WTC11 (cell line): ENCODE results near the gene TKT. TPM values are rescaled to one million over a fixed set of nuclear protein-coding genes. Genes with fewer than 3 reads are reported as not detected.

Experiments used
- CREM ChIP-seq: sonication (generic); formaldehyde crosslinking; IDR thresholded peaks from 2 replicates; pipeline ENCODE4 v1.8.1; 2022; ENCODE audit warnings: mild to moderate bottlenecking, missing genetic modification reagents, moderate library complexity
- ELF4 ChIP-seq: sonication (generic); formaldehyde crosslinking; IDR thresholded peaks from 2 replicates; pipeline ENCODE4 v1.8.1; 2022; ENCODE audit warnings: low read depth, mild to moderate bottlenecking, moderate library complexity, missing genetic modification reagents
- EMX1 ChIP-seq: fragments of 250-450 bp; sonication (Bioruptor Pico); IDR thresholded peaks from 2 replicates; pipeline ENCODE4 v1.8.0; 2021; ENCODE audit warnings: mild to moderate bottlenecking
- ETV6 ChIP-seq: sonication (generic); formaldehyde crosslinking; IDR thresholded peaks from 2 replicates; pipeline ENCODE4 v1.8.1; 2022; ENCODE audit warnings: mild to moderate bottlenecking, missing genetic modification reagents
- FOXP1 ChIP-seq: sonication (generic); formaldehyde crosslinking; IDR thresholded peaks from 2 replicates; pipeline ENCODE4 v1.8.0; 2022; ENCODE audit warnings: missing genetic modification reagents, mild to moderate bottlenecking, moderate library complexity, borderline replicate concordance
- GABPB1 ChIP-seq: sonication (generic); formaldehyde crosslinking; IDR thresholded peaks from 2 replicates; pipeline ENCODE4 v1.8.1; 2023; ENCODE audit warnings: mild to moderate bottlenecking, missing genetic modification reagents
- GTF2I ChIP-seq: fragments of 250-450 bp; sonication (Bioruptor Pico); conservative IDR thresholded peaks from 2 replicates; pipeline ENCODE4 v1.4.0; 2021; ENCODE audit warnings: mild to moderate bottlenecking
- NFYB ChIP-seq: sonication (generic); formaldehyde crosslinking; conservative IDR thresholded peaks from 2 replicates; pipeline ENCODE4 v1.8.0; 2022; ENCODE audit warnings: low read depth, missing genetic modification reagents
- PRRX2 ChIP-seq: fragments of 250-450 bp; sonication (Bioruptor Pico); IDR thresholded peaks from 2 replicates; pipeline ENCODE4 v1.8.0; 2021; ENCODE audit warnings: mild to moderate bottlenecking
- RORB ChIP-seq: fragments of 250-450 bp; sonication (Bioruptor Pico); IDR thresholded peaks from 2 replicates; pipeline ENCODE4 v1.9.0; 2021; ENCODE audit warnings: mild to moderate bottlenecking
- SMAD4 ChIP-seq: sonication (generic); formaldehyde crosslinking; IDR thresholded peaks from 2 replicates; pipeline ENCODE4 v1.8.0; 2022; ENCODE audit warnings: mild to moderate bottlenecking, missing genetic modification reagents
- SP1 ChIP-seq: sonication (generic); formaldehyde crosslinking; conservative IDR thresholded peaks from 2 replicates; pipeline ENCODE4 v1.8.1; 2022; ENCODE audit warnings: missing genetic modification reagents
- TEAD4 ChIP-seq: sonication (generic); formaldehyde crosslinking; IDR thresholded peaks from 2 replicates; pipeline ENCODE4 v1.8.0; 2022; ENCODE audit warnings: mild to moderate bottlenecking, missing genetic modification reagents
- ZNF121 ChIP-seq: sonication (generic); formaldehyde crosslinking; IDR thresholded peaks from 2 replicates; pipeline ENCODE4 v1.8.0; 2023; ENCODE audit warnings: missing genetic modification reagents
- total RNA-seq: library from RNA; stranded (reverse); gene quantifications from 3 replicates; pipeline ENCODE4 v1.2.3, GENCODE V29; 2021
- TF ChIP-seq, protein P1 (sequence below): fragments of 250-450 bp; sonication (Bioruptor Pico); IDR thresholded peaks from 2 replicates; pipeline ENCODE4 v1.9.0; 2021; ENCODE audit warnings: moderate library complexity, mild to moderate bottlenecking, inconsistent platforms, borderline replicate concordance
- TF ChIP-seq, protein P2 (sequence below): sonication (generic); formaldehyde crosslinking; IDR thresholded peaks from 2 replicates; pipeline ENCODE4 v1.8.1; 2023; ENCODE audit warnings: mild to moderate bottlenecking, missing genetic modification reagents, moderate library complexity
- TF ChIP-seq, protein P3 (sequence below): sonication (generic); formaldehyde crosslinking; IDR thresholded peaks from 2 replicates; pipeline ENCODE4 v1.8.0; 2022; ENCODE audit warnings: mild to moderate bottlenecking, missing genetic modification reagents
- TF ChIP-seq, protein P4 (sequence below): fragments of 250-450 bp; sonication (Bioruptor Pico); IDR thresholded peaks from 2 replicates; pipeline ENCODE4 v2.1.2; 2022; ENCODE audit warnings: mild to moderate bottlenecking, moderate library complexity
- TF ChIP-seq, protein P5 (sequence below): fragments of 250-450 bp; sonication (Bioruptor Pico); conservative IDR thresholded peaks from 2 replicates; pipeline ENCODE4 v1.9.0; 2021; ENCODE audit warnings: mild to moderate bottlenecking
- TF ChIP-seq, protein P6 (sequence below): sonication (generic); formaldehyde crosslinking; IDR thresholded peaks from 2 replicates; pipeline ENCODE4 v1.8.1; 2022; ENCODE audit warnings: low read depth, mild to moderate bottlenecking, moderate library complexity, missing genetic modification reagents, borderline replicate concordance
- TF ChIP-seq, protein P7 (sequence below): sonication (generic); formaldehyde crosslinking; IDR thresholded peaks from 2 replicates; pipeline ENCODE4 v1.8.0; 2022; ENCODE audit warnings: mild to moderate bottlenecking, missing genetic modification reagents
- TF ChIP-seq, protein P8 (sequence below): fragments of 250-450 bp; sonication (Bioruptor Pico); IDR thresholded peaks from 2 replicates; pipeline ENCODE4 v1.9.0; 2021; ENCODE audit warnings: mild to moderate bottlenecking, borderline replicate concordance
- TF ChIP-seq, protein P9 (sequence below): sonication (generic); formaldehyde crosslinking; IDR thresholded peaks from 2 replicates; pipeline ENCODE4 v1.8.0; 2022; ENCODE audit warnings: mild to moderate bottlenecking, missing genetic modification reagents

TKT gene
- total RNA-seq, 1 experiment from 2014 or later, result 1,040 TPM

DNA sequence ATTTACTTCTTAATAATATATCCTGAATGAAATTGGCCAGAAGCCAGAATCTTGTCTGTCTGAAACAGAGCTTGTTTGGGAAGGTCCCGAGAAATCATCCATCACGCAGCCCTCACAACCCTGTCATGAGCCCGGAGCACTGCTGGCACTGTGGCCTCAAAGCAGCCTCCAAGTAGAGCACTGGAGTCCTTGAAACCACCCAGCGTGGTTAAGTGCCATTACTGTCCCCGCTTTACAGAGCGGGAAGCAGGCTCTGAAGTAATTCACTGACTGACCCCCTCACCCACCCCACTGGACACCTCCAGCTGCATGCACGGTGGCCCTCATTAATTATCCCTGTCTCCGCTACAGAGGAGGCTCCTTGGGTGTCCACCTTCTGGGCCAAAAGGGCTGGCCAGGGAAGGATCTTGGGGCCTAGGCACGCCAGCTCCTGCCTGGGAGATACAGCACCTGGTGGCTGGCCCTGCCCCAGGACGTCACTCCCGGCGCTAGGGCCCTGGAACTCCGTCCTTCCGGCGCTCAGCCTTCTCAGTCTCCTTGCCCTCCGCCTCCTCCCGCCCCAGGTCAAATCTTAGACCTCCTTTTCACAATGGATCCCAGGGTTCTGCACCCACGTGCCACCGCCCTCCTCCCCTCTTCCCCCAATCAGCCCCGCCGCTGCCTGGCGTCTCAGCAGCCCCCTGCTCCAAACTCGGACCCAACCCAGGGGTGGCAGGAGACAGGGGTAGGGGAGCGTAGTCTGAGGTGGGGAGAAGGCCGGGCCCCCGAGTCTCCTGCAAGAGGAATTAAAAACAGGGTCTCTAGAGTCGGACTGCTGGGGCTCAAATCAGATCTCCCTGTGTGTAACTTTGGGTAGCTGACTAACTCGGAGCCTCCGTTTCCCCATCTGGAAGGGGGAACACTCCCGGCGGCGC is 1.1 kb downstream of the TKT start (continued):
- TF ChIP-seq GABPB1, result no peak
- TF ChIP-seq, protein P1, sequence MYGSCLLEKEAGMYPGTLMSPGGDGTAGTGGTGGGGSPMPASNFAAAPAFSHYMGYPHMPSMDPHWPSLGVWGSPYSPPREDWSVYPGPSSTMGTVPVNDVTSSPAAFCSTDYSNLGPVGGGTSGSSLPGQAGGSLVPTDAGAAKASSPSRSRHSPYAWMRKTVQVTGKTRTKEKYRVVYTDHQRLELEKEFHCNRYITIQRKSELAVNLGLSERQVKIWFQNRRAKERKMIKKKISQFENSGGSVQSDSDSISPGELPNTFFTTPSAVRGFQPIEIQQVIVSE (CRISPR knock-in tag), result no peak
- TF ChIP-seq FOXP1 (CRISPR knock-in tag), result no peak
- TF ChIP-seq ZNF121, result no peak
- no peak for TF ChIP-seq ELF4
- TF ChIP-seq, protein P2, sequence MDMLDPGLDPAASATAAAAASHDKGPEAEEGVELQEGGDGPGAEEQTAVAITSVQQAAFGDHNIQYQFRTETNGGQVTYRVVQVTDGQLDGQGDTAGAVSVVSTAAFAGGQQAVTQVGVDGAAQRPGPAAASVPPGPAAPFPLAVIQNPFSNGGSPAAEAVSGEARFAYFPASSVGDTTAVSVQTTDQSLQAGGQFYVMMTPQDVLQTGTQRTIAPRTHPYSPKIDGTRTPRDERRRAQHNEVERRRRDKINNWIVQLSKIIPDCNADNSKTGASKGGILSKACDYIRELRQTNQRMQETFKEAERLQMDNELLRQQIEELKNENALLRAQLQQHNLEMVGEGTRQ, result peak; percentile 65
- TF ChIP-seq GTF2I (CRISPR knock-in tag), result no peak
- TF ChIP-seq PRRX2 (CRISPR knock-in tag), result no peak
- no peak for TF ChIP-seq SMAD4
- TF ChIP-seq CREM (CRISPR knock-in tag), result no peak; the same call in 1 of the 2 replicates
- peak; percentile 66 for TF ChIP-seq SP1 (CRISPR knock-in tag)
- TF ChIP-seq, protein P3, sequence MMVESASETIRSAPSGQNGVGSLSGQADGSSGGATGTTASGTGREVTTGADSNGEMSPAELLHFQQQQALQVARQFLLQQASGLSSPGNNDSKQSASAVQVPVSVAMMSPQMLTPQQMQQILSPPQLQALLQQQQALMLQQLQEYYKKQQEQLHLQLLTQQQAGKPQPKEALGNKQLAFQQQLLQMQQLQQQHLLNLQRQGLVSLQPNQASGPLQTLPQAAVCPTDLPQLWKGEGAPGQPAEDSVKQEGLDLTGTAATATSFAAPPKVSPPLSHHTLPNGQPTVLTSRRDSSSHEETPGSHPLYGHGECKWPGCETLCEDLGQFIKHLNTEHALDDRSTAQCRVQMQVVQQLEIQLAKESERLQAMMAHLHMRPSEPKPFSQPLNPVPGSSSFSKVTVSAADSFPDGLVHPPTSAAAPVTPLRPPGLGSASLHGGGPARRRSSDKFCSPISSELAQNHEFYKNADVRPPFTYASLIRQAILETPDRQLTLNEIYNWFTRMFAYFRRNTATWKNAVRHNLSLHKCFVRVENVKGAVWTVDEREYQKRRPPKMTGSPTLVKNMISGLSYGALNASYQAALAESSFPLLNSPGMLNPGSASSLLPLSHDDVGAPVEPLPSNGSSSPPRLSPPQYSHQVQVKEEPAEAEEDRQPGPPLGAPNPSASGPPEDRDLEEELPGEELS (CRISPR knock-in tag), result no peak; the same call in 1 of the 2 replicates
- TF ChIP-seq, protein P4, sequence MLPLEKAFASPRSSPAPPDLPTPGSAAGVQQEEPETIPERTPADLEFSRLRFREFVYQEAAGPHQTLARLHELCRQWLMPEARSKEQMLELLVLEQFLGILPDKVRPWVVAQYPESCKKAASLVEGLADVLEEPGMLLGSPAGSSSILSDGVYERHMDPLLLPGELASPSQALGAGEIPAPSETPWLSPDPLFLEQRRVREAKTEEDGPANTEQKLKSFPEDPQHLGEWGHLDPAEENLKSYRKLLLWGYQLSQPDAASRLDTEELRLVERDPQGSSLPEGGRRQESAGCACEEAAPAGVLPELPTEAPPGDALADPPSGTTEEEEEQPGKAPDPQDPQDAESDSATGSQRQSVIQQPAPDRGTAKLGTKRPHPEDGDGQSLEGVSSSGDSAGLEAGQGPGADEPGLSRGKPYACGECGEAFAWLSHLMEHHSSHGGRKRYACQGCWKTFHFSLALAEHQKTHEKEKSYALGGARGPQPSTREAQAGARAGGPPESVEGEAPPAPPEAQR, result no peak
- TF ChIP-seq, protein P5, sequence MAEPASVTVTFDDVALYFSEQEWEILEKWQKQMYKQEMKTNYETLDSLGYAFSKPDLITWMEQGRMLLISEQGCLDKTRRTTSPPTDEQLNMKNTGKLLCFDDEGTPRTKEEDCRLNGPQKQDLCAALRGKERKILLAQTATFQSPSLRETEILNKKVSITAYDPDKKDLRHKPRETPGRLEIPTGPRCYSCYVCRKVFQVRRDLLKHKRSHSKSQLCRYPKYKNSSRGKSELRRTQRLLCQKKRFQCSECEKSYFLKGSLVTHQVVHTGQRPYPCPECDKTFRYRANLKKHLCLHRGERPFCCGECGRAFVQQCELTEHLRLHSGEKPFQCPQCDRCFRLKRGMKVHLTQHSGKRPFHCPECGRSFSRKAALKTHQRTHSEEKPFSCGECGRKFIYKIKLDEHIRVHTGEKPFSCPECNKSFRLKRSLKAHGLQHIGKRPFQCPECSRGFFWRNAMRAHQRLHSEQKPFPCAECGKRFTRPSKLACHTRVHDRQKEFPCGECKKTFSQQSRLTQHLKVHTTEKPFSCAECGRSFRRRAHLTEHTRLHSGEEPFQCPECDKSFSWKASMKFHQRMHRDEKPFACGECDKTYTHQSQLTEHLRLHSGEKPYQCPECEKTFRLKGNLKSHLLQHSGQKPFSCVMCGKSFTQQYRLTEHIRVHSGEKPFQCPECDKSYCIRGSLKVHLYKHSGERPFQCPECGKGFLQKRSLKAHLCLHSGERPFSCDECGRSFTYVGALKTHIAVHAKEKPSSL (CRISPR knock-in tag), result no peak
- TF ChIP-seq, protein P6, sequence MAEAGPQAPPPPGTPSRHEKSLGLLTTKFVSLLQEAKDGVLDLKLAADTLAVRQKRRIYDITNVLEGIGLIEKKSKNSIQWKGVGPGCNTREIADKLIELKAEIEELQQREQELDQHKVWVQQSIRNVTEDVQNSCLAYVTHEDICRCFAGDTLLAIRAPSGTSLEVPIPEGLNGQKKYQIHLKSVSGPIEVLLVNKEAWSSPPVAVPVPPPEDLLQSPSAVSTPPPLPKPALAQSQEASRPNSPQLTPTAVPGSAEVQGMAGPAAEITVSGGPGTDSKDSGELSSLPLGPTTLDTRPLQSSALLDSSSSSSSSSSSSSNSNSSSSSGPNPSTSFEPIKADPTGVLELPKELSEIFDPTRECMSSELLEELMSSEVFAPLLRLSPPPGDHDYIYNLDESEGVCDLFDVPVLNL (CRISPR knock-in tag), result no peak
- no peak for TF ChIP-seq NFYB (CRISPR knock-in tag)
- TF ChIP-seq, protein P7, sequence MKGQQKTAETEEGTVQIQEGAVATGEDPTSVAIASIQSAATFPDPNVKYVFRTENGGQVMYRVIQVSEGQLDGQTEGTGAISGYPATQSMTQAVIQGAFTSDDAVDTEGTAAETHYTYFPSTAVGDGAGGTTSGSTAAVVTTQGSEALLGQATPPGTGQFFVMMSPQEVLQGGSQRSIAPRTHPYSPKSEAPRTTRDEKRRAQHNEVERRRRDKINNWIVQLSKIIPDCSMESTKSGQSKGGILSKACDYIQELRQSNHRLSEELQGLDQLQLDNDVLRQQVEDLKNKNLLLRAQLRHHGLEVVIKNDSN, result peak; percentile 68
- no peak for TF ChIP-seq EMX1 (CRISPR knock-in tag)
- no peak for TF ChIP-seq RORB (CRISPR knock-in tag)
- TF ChIP-seq, protein P8, sequence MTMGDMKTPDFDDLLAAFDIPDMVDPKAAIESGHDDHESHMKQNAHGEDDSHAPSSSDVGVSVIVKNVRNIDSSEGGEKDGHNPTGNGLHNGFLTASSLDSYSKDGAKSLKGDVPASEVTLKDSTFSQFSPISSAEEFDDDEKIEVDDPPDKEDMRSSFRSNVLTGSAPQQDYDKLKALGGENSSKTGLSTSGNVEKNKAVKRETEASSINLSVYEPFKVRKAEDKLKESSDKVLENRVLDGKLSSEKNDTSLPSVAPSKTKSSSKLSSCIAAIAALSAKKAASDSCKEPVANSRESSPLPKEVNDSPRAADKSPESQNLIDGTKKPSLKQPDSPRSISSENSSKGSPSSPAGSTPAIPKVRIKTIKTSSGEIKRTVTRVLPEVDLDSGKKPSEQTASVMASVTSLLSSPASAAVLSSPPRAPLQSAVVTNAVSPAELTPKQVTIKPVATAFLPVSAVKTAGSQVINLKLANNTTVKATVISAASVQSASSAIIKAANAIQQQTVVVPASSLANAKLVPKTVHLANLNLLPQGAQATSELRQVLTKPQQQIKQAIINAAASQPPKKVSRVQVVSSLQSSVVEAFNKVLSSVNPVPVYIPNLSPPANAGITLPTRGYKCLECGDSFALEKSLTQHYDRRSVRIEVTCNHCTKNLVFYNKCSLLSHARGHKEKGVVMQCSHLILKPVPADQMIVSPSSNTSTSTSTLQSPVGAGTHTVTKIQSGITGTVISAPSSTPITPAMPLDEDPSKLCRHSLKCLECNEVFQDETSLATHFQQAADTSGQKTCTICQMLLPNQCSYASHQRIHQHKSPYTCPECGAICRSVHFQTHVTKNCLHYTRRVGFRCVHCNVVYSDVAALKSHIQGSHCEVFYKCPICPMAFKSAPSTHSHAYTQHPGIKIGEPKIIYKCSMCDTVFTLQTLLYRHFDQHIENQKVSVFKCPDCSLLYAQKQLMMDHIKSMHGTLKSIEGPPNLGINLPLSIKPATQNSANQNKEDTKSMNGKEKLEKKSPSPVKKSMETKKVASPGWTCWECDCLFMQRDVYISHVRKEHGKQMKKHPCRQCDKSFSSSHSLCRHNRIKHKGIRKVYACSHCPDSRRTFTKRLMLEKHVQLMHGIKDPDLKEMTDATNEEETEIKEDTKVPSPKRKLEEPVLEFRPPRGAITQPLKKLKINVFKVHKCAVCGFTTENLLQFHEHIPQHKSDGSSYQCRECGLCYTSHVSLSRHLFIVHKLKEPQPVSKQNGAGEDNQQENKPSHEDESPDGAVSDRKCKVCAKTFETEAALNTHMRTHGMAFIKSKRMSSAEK (CRISPR knock-in tag), result no peak
- TF ChIP-seq, protein P9, sequence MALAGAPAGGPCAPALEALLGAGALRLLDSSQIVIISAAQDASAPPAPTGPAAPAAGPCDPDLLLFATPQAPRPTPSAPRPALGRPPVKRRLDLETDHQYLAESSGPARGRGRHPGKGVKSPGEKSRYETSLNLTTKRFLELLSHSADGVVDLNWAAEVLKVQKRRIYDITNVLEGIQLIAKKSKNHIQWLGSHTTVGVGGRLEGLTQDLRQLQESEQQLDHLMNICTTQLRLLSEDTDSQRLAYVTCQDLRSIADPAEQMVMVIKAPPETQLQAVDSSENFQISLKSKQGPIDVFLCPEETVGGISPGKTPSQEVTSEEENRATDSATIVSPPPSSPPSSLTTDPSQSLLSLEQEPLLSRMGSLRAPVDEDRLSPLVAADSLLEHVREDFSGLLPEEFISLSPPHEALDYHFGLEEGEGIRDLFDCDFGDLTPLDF (CRISPR knock-in tag), result no peak
- TF ChIP-seq ETV6 (CRISPR knock-in tag), result no peak
- TF ChIP-seq TEAD4 (CRISPR knock-in tag), result no peak
